ENCODE results near the gene TP53AIP1.

TP53AIP1 gene

GRCh38 chr11:128886406-128887124 is 56.1 kb downstream of the TP53AIP1 start:
- ATAC-seq (replicated peaks; ENCODE audit: extremely low read depth, poor library complexity, severe bottlenecking) (no peak), DNase-seq (ENCODE audit: low spot score in 2 of 2) (no peak)
- Mint-ChIP-seq H3K36me3 (ENCODE audit: insufficient read depth) (peaks cover 2% of the 10 kb centered on the region), H3K4me1 (peaks cover 16% of the 10 kb centered on the region), H3K27me3 (peaks cover 73% of the 10 kb centered on the region), H3K9me3 (no peaks in the 10 kb centered on the region), H3K4me3 (no peak overlapping the region), H3K27ac (ENCODE audit: low read depth) (no peak overlapping the region)
